ENCODE measurements around the gene PDXK. TPM values are rescaled to one million over a fixed set of nuclear protein-coding genes. Genes with fewer than 3 reads are reported as not detected.

Gene PDXK
- polyA plus RNA-seq, 1 donor from 2014 or later, result 22.8 TPM

DNA sequence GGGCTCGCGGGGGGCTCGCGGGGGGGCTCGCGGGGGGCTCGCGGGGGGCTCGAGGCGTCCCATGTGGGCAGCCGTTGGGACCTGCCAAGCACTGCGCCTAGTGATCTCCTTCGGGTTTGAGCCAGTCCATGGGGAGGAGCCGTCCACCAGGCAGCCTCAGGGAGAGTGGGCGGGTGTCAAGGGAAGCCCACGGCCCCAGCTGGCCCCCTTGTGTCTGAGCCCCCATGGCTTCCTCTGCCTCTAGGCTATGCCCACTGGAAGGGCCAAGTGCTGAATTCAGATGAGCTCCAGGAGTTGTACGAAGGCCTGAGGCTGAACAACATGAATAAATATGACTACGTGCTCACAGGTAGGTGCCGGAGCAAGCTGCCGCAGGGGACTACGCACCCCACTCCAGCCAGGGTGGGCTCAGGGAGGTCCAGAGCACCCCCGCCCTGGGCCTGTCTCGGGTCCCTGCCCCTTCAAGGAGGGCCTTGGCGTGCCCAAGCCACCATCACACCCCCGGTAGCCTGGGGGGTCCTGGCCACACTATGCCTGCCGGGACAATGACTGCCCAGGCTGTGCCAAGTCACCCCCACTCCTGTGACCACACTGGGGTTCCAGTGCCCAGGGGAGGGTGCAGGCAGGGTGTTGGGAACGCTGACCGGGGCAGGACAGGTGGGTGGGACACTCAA lies 22.6 kb downstream of the PDXK start:
- Histone ChIP-seq H3K4me3 (ENCODE audit: low read length) (no peak overlapping the region), H3K9ac (ENCODE audit: low read length) (no peak overlapping the region), H3F3A (ENCODE audit: insufficient read depth, low read length, poor library complexity, severe bottlenecking) (no peaks in the 10 kb centered on the region), H3K79me2 (replicated peaks; ENCODE audit: insufficient read depth, low read length) (no peaks in the 10 kb centered on the region), H3K27ac (ENCODE audit: low read length) (no peak overlapping the region), H4K20me1 (ENCODE audit: insufficient read depth) (no peaks in the 10 kb centered on the region), H3K4me2 (ENCODE audit: low read length) (no peak overlapping the region), H3K36me3 (ENCODE audit: insufficient read depth, low read length) (no peaks in the 10 kb centered on the region), H3K9me3 (ENCODE audit: low read length) (no peaks in the 10 kb centered on the region), H2AFZ (ENCODE audit: low read depth, low read length) (no peak overlapping the region), H3K9me2 (ENCODE audit: insufficient read depth, low read length) (no peaks in the 10 kb centered on the region), H3K27me3 (ENCODE audit: insufficient read depth, low read depth, low read length) (no peaks in the 10 kb centered on the region)
- TF ChIP-seq MXI1 (conservative IDR thresholded peaks at IDR 0.05; ENCODE audit: poor library complexity, severe bottlenecking) (no peak), SMC3 (conservative IDR thresholded peaks at IDR 0.05; ENCODE audit: poor library complexity) (no peak), POLR2AphosphoS5 (IDR thresholded peaks at IDR 0.05) (no peak), RAD21 (conservative IDR thresholded peaks at IDR 0.05) (no peak), EP300 (conservative IDR thresholded peaks at IDR 0.05; ENCODE audit: poor library complexity, severe bottlenecking) (no peak), EZH2 (IDR thresholded peaks at IDR 0.05; ENCODE audit: borderline replicate concordance, insufficient read depth, low read length, poor library complexity, severe bottlenecking) (no peak), TAF1 (IDR thresholded peaks at IDR 0.05; ENCODE audit: low read depth) (no peak)
- TF ChIP-seq, protein P1, sequence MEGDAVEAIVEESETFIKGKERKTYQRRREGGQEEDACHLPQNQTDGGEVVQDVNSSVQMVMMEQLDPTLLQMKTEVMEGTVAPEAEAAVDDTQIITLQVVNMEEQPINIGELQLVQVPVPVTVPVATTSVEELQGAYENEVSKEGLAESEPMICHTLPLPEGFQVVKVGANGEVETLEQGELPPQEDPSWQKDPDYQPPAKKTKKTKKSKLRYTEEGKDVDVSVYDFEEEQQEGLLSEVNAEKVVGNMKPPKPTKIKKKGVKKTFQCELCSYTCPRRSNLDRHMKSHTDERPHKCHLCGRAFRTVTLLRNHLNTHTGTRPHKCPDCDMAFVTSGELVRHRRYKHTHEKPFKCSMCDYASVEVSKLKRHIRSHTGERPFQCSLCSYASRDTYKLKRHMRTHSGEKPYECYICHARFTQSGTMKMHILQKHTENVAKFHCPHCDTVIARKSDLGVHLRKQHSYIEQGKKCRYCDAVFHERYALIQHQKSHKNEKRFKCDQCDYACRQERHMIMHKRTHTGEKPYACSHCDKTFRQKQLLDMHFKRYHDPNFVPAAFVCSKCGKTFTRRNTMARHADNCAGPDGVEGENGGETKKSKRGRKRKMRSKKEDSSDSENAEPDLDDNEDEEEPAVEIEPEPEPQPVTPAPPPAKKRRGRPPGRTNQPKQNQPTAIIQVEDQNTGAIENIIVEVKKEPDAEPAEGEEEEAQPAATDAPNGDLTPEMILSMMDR (IDR thresholded peaks at IDR 0.05; ENCODE audit: poor library complexity, severe bottlenecking), result no peak
- TF ChIP-seq, protein P2, sequence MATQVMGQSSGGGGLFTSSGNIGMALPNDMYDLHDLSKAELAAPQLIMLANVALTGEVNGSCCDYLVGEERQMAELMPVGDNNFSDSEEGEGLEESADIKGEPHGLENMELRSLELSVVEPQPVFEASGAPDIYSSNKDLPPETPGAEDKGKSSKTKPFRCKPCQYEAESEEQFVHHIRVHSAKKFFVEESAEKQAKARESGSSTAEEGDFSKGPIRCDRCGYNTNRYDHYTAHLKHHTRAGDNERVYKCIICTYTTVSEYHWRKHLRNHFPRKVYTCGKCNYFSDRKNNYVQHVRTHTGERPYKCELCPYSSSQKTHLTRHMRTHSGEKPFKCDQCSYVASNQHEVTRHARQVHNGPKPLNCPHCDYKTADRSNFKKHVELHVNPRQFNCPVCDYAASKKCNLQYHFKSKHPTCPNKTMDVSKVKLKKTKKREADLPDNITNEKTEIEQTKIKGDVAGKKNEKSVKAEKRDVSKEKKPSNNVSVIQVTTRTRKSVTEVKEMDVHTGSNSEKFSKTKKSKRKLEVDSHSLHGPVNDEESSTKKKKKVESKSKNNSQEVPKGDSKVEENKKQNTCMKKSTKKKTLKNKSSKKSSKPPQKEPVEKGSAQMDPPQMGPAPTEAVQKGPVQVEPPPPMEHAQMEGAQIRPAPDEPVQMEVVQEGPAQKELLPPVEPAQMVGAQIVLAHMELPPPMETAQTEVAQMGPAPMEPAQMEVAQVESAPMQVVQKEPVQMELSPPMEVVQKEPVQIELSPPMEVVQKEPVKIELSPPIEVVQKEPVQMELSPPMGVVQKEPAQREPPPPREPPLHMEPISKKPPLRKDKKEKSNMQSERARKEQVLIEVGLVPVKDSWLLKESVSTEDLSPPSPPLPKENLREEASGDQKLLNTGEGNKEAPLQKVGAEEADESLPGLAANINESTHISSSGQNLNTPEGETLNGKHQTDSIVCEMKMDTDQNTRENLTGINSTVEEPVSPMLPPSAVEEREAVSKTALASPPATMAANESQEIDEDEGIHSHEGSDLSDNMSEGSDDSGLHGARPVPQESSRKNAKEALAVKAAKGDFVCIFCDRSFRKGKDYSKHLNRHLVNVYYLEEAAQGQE (IDR thresholded peaks at IDR 0.05; ENCODE audit: borderline replicate concordance), result no peak

DNA sequence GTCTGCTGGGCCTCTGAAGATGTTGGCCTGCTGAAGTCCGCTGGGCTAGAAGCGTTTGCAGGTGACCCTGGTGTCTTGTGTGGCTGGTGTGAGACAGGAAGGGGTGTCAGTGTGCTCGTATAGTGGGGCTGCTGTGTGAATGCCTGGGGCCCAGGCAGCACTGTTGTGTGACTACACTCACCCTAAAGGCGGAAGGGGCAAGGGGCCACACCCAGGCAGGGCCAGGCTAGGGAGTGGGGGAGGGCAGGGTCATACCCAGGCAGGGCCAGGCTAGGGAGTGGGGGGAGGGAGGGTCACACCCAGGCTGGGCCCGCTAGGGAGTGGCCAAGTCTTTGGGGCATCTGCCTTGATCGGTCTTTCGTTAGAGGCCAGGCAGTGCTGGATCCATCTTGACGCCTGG lies 25.0 kb downstream of the PDXK start:
- no peaks in the 10 kb centered on the region for H3K9me2 ChIP-seq (ENCODE audit: insufficient read depth, low read length)
- no peak overlapping the region for H3K9ac ChIP-seq (ENCODE audit: low read length)
- no peak overlapping the region for H3K27ac ChIP-seq (ENCODE audit: low read length)
- H2AFZ ChIP-seq (ENCODE audit: low read depth, low read length), result no peak overlapping the region
- H4K20me1 ChIP-seq (ENCODE audit: insufficient read depth), result no peaks in the 10 kb centered on the region
- H3K27me3 ChIP-seq (ENCODE audit: insufficient read depth, low read depth, low read length), result no peaks in the 10 kb centered on the region
- H3F3A ChIP-seq (ENCODE audit: insufficient read depth, low read length, poor library complexity, severe bottlenecking), result no peaks in the 10 kb centered on the region
- TF ChIP-seq EZH2 (IDR thresholded peaks at IDR 0.05; ENCODE audit: borderline replicate concordance, insufficient read depth, low read length, poor library complexity, severe bottlenecking) (no peak), EP300 (conservative IDR thresholded peaks at IDR 0.05; ENCODE audit: poor library complexity, severe bottlenecking) (no peak), RAD21 (conservative IDR thresholded peaks at IDR 0.05) (no peak), MXI1 (conservative IDR thresholded peaks at IDR 0.05; ENCODE audit: poor library complexity, severe bottlenecking) (no peak), SMC3 (conservative IDR thresholded peaks at IDR 0.05; ENCODE audit: poor library complexity) (no peak), POLR2AphosphoS5 (IDR thresholded peaks at IDR 0.05) (no peak), TAF1 (IDR thresholded peaks at IDR 0.05; ENCODE audit: low read depth) (no peak)
- TF ChIP-seq, protein P1 (IDR thresholded peaks at IDR 0.05; ENCODE audit: poor library complexity, severe bottlenecking), result no peak
- TF ChIP-seq, protein P2 (IDR thresholded peaks at IDR 0.05; ENCODE audit: borderline replicate concordance), result no peak
- H3K9me3 ChIP-seq (ENCODE audit: low read length), result no peaks in the 10 kb centered on the region
- H3K36me3 ChIP-seq (ENCODE audit: insufficient read depth, low read length), result no peaks in the 10 kb centered on the region
- no peak overlapping the region for H3K4me3 ChIP-seq (ENCODE audit: low read length)
- no peaks in the 10 kb centered on the region for H3K79me2 ChIP-seq (replicated peaks; ENCODE audit: insufficient read depth, low read length)
- H3K4me2 ChIP-seq (ENCODE audit: low read length), result no peak overlapping the region
